ENCODE results near the gene ISG15.

ISG15 gene

DNA sequence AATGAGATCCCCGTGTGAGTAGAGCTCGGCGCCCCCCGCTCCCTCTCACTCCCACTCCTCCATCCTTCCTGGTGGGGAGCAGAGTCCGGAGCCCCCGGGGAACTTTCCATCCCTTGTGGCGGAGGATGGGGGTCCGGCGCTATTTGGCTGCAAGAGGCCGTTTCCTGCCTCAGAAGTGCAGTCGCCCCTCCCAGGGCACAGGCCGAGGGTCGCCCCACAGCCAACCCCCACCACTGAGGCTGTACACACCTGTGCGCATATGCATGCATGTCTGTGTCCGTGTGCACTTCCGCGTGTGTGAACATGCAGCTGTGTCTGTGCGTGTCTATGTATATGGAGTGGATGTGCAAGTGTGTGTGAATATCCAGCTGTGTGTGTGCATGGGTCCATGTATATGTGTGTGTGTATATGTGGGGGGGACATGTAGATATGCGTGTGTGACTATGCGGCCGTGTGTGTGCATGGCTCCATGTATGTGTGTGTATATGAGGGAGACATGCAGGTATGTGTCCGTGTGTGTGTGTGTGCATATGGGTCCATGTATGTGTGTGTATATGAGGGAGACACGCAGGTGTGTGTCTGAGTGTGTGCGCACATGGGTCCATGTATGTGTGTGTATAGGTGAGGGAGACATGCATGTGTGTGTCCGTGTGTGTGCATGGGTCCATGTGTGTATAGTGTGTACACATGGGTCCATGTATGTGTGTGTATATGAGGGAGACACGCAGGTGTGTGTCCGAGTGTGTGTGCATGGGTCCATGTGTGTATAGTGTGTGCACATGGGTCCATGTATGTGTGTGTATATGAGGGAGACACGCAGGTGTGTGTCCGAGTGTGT lies 38.9 kb downstream of the ISG15 start:
- no peak overlapping the region for H3K4me3 ChIP-seq (ENCODE audit: low read depth, low read length)

DNA sequence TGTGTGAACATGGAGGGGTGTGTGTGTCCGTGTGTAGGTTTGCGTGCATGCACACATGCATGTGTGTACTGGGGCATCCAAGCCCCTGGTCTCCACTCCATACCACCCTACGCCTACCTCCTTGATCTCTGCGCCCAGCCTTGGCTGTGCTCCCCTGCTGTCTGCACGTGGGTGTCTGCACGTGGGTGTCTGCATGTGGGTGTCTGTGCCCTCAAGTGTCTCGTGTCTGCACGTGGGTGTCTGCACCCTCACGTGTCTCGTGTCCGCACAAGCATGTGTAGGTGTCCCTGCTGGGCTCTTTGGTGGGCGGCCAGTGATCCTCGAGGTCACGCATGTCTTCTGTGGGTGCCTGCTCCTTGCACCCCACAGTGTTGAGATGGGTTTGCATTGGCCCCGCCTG lies 39.7 kb downstream of the ISG15 start:
- Histone ChIP-seq H3K9me3 (no peaks in the 10 kb centered on the region), H3K36me3 (no peaks in the 10 kb centered on the region), H3K27me3 (peaks cover 9% of the 10 kb centered on the region), H3K4me3 (ENCODE audit: low read depth, low read length) (no peak overlapping the region), H3K4me1 (peaks cover 6% of the 10 kb centered on the region)
- DNase-seq, result no peak
- no peak for TF ChIP-seq CTCF (IDR thresholded peaks at IDR 0.05; ENCODE audit: low read depth, low read length)

More for the DNA sequence above, 38.9 kb downstream of the ISG15 start:
- no peak for TF ChIP-seq CTCF (IDR thresholded peaks at IDR 0.05; ENCODE audit: low read depth, low read length)
- Histone ChIP-seq H3K4me1 (peaks cover 6% of the 10 kb centered on the region), H3K9me3 (no peaks in the 10 kb centered on the region), H3K36me3 (no peaks in the 10 kb centered on the region), H3K27me3 (peaks cover 5% of the 10 kb centered on the region; the same call in 1 of the 2 replicates)
- no peak for DNase-seq

DNA sequence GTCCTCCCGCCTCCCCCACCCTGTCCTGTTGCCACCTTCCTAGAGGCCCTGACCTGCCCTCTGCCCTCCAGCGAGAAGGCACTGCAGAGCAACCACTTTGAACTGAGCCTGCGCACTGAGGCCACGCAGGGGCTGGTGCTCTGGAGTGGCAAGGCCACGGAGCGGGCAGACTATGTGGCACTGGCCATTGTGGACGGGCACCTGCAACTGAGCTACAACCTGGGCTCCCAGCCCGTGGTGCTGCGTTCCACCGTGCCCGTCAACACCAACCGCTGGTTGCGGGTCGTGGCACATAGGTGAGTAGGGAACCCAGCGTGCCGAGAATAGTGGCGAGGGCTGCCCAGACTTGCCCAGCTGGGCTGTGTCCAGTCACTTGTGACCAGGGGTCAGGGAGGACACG lies 40.4 kb downstream of the ISG15 start:
- no peak for DNase-seq
- Histone ChIP-seq H3K4me1 (peaks cover 6% of the 10 kb centered on the region), H3K4me3 (ENCODE audit: low read depth, low read length) (no peak overlapping the region), H3K27me3 (peaks cover 16% of the 10 kb centered on the region), H3K36me3 (no peaks in the 10 kb centered on the region), H3K9me3 (no peaks in the 10 kb centered on the region)
- no peak for TF ChIP-seq CTCF (IDR thresholded peaks at IDR 0.05; ENCODE audit: low read depth, low read length)

DNA sequence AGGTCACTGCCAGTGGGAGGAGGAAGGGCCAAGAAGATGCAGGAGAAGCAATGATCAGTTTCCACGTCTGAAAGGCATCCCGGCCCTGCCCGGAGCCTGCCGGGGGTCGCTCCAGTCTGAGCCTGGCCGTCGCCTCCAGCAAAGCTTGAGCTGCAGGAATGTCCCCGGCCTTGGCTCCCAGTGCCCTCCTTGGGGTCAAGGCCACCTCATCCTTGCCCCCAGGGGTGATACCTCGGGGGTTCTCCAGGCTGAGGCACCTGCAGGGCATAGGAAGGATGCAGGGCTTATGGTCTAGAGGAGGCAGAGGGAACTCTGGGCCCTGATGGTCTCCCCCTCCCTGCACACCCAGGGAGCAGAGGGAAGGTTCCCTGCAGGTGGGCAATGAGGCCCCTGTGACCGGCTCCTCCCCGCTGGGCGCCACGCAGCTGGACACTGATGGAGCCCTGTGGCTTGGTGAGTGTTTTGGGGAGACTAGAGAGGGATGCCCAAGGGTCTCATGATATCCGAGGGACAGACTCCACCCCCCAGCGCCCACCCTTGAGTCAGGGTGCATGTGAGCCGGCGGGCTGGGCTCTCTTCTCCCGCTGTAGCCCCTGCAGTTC lies 40.9 kb downstream of the ISG15 start:
- H3K4me1 ChIP-seq, result peaks cover 6% of the 10 kb centered on the region
- H3K4me3 ChIP-seq (ENCODE audit: low read depth, low read length), result no peak overlapping the region
- no peak for DNase-seq

DNA sequence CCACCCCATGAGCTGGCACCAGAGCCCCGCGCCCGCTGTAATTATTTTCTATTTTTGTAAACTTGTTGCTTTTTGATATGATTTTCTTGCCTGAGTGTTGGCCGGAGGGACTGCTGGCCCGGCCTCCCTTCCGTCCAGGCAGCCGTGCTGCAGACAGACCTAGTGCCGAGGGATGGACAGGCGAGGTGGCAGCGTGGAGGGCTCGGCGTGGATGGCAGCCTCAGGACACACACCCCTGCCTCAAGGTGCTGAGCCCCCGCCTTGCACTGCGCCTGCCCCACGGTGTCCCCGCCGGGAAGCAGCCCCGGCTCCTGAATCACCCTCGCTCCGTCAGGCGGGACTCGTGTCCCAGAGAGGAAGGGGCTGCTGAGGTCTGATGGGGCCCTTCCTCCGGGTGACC lies 41.7 kb downstream of the ISG15 start:
- Histone ChIP-seq H3K36me3 (no peaks in the 10 kb centered on the region), H3K27me3 (peaks cover 27% of the 10 kb centered on the region), H3K4me1 (peaks cover 6% of the 10 kb centered on the region), H3K4me3 (ENCODE audit: low read depth, low read length) (no peak overlapping the region), H3K9me3 (no peaks in the 10 kb centered on the region)
- no peak for DNase-seq
- TF ChIP-seq CTCF (IDR thresholded peaks at IDR 0.05; ENCODE audit: low read depth, low read length), result no peak

More for the DNA sequence above, 40.9 kb downstream of the ISG15 start:
- H3K9me3 ChIP-seq, result no peaks in the 10 kb centered on the region
- no peaks in the 10 kb centered on the region for H3K36me3 ChIP-seq
- TF ChIP-seq CTCF (IDR thresholded peaks at IDR 0.05; ENCODE audit: low read depth, low read length), result no peak
- H3K27me3 ChIP-seq, result peaks cover 20% of the 10 kb centered on the region

All from BE2C (cell line).